ENCODE data around the gene KMT2D. TPM values are rescaled to one million over a fixed set of nuclear protein-coding genes. Genes with fewer than 3 reads are reported as not detected.

KMT2D gene
- total RNA-seq, 1 donor from 2014 or later: 99.8 TPM

- peaks cover 6% of the 10 kb centered on the region for H3K36me3 Mint-ChIP-seq (ENCODE audit: low read depth)
- H3K9me3 Mint-ChIP-seq: no peaks in the 10 kb centered on the region
- H3K4me3 Mint-ChIP-seq: no peak overlapping the region
- no peaks in the 10 kb centered on the region for H3K27me3 Mint-ChIP-seq (ENCODE audit: low read depth)
- H3K27ac Mint-ChIP-seq (ENCODE audit: unreplicated experiment): peak overlapping the region; percentile 50
- DNase-seq (ENCODE audit: low read depth, low spot score): no peak
- TF ChIP-seq CTCF (conservative IDR thresholded peaks at IDR 0.05): no peak
- H3K4me1 Mint-ChIP-seq: no peaks in the 10 kb centered on the region
Observed at GRCh38 chr12:49030119-49030518, 30.5 kb downstream of the KMT2D start.

GRCh38 chr12:49028666-49029275, 31.8 kb downstream of the KMT2D start:
- Mint-ChIP-seq H3K9me3 (no peaks in the 10 kb centered on the region), H3K27me3 (ENCODE audit: low read depth) (no peaks in the 10 kb centered on the region), H3K27ac (ENCODE audit: unreplicated experiment) (no peak overlapping the region), H3K4me1 (no peaks in the 10 kb centered on the region), H3K36me3 (ENCODE audit: low read depth) (peaks cover 6% of the 10 kb centered on the region), H3K4me3 (no peak overlapping the region)
- no peak for DNase-seq (ENCODE audit: low read depth, low spot score)
- TF ChIP-seq CTCF (conservative IDR thresholded peaks at IDR 0.05): no peak

GRCh38 chr12:49027846-49028555, 32.6 kb downstream of the KMT2D start:
- Mint-ChIP-seq H3K27me3 (ENCODE audit: low read depth) (no peaks in the 10 kb centered on the region), H3K36me3 (ENCODE audit: low read depth) (peaks cover 6% of the 10 kb centered on the region), H3K4me3 (peak overlapping the region; percentile 38), H3K4me1 (no peaks in the 10 kb centered on the region), H3K9me3 (no peaks in the 10 kb centered on the region), H3K27ac (ENCODE audit: unreplicated experiment) (no peak overlapping the region)
- no peak for DNase-seq (ENCODE audit: low read depth, low spot score)
- no peak for TF ChIP-seq CTCF (conservative IDR thresholded peaks at IDR 0.05)

GRCh38 chr12:49026678-49027480, 33.7 kb downstream of the KMT2D start:
- Mint-ChIP-seq H3K4me1 (no peaks in the 10 kb centered on the region), H3K27ac (ENCODE audit: unreplicated experiment) (peak overlapping the region; percentile 50), H3K27me3 (ENCODE audit: low read depth) (no peaks in the 10 kb centered on the region), H3K4me3 (no peak overlapping the region), H3K9me3 (no peaks in the 10 kb centered on the region), H3K36me3 (ENCODE audit: low read depth) (peaks cover 6% of the 10 kb centered on the region)
- no peak for DNase-seq (ENCODE audit: low read depth, low spot score)
- TF ChIP-seq CTCF (conservative IDR thresholded peaks at IDR 0.05): no peak

- Mint-ChIP-seq H3K4me1 (no peaks in the 10 kb centered on the region), H3K36me3 (ENCODE audit: low read depth) (peaks cover 6% of the 10 kb centered on the region), H3K4me3 (peak overlapping the region; percentile 23), H3K27ac (ENCODE audit: unreplicated experiment) (no peak overlapping the region), H3K27me3 (ENCODE audit: low read depth) (no peaks in the 10 kb centered on the region), H3K9me3 (no peaks in the 10 kb centered on the region)
- no peak for DNase-seq (ENCODE audit: low read depth, low spot score)
- no peak for TF ChIP-seq CTCF (conservative IDR thresholded peaks at IDR 0.05)
Observed at GRCh38 chr12:49026101-49026500, 34.5 kb downstream of the KMT2D start.

Data from neural crest cell (in vitro differentiated cells).